K562 (cell line): Measurements from ENCODE around the gene GABARAP. TPM values are rescaled to one million over a fixed set of nuclear protein-coding genes. Genes with fewer than 3 reads are reported as not detected.

Experiments
- CBX2 ChIP-seq: fragments of 200-600 bp; sonication (generic); IDR thresholded peaks from one replicate; pipeline ENCODE4 v1.6.1; 2012; ENCODE audit warnings: mild to moderate bottlenecking, low read length, inconsistent platforms; ENCODE audit not compliant: insufficient read depth, poor library complexity, severe bottlenecking
- CEBPG ChIP-seq, 3 experiments: fragments of 200-800 bp in 1 of 3; sonication (Bioruptor generic) in 1 of 3; sonication (generic) in 1 of 3; formaldehyde crosslinking in 1 of 3; IDR thresholded peaks in 2 of 3; conservative IDR thresholded peaks in 1 of 3; 2 replicates each; pipeline versions ENCODE4 v1.6.1 to v1.8.0; 2016 to 2022; ENCODE audit warnings: missing compliant biosample characterization in 2 of 3, missing genetic modification characterization in 2 of 3, mild to moderate bottlenecking in 1 of 3, missing genetic modification reagents in 1 of 3
- CTCFL ChIP-seq: IDR thresholded peaks from 2 replicates; pipeline ENCODE4 v1.6.1; 2011; ENCODE audit warnings: borderline replicate concordance, low read depth, mild to moderate bottlenecking, moderate library complexity, low read length; ENCODE audit not compliant: insufficient read depth, poor library complexity, severe bottlenecking
- ELK1 ChIP-seq: sonication (generic); formaldehyde crosslinking; IDR thresholded peaks from 2 replicates; pipeline ENCODE4 v1.8.1; 2022; ENCODE audit warnings: missing genetic modification reagents
- HDAC2 ChIP-seq: fragments of 450-650 bp; IDR thresholded peaks from 2 replicates; pipeline ENCODE4 v1.6.1; 2016; ENCODE audit warnings: mild to moderate bottlenecking
- HNRNPL ChIP-seq: fragments of 200-400 bp; formaldehyde crosslinking; IDR thresholded peaks from 2 replicates; pipeline ENCODE4 v1.6.1; 2017; ENCODE audit warnings: low read depth, mild to moderate bottlenecking, low read length
- KLF6 ChIP-seq: fragments of 250-450 bp; sonication (Bioruptor Pico); IDR thresholded peaks from 2 replicates; pipeline ENCODE4 v1.4.0; 2020; ENCODE audit warnings: mild to moderate bottlenecking, moderate library complexity, borderline replicate concordance
- MEF2D ChIP-seq: conservative IDR thresholded peaks from 2 replicates; pipeline ENCODE4 v1.6.1; 2016; ENCODE audit warnings: low read depth, missing genetic modification characterization, missing compliant biosample characterization
- NELFE ChIP-seq: IDR thresholded peaks from 2 replicates; pipeline ENCODE4 v1.6.1; 2011; ENCODE audit warnings: mild to moderate bottlenecking; ENCODE audit not compliant: insufficient read depth, insufficient read length
- PHF20 ChIP-seq: fragments of 450-650 bp; IDR thresholded peaks from 2 replicates; pipeline ENCODE4 v1.6.1; 2018; ENCODE audit not compliant: partially characterized antibody
- RB1 ChIP-seq: fragments of 450-650 bp; IDR thresholded peaks from 2 replicates; pipeline ENCODE4 v1.6.1; 2017; ENCODE audit warnings: low read depth, mild to moderate bottlenecking
- ZFP30 ChIP-seq: fragments of 250-450 bp; sonication (Bioruptor Pico); IDR thresholded peaks from 2 replicates; pipeline ENCODE4 v1.8.0; 2022; ENCODE audit warnings: moderate library complexity, mild to moderate bottlenecking, inconsistent platforms, borderline replicate concordance
- ZNF408 ChIP-seq: fragments of 250-450 bp; sonication (Bioruptor Pico); IDR thresholded peaks from 2 replicates; pipeline ENCODE4 v1.4.0; 2020; ENCODE audit warnings: low read depth, mild to moderate bottlenecking, moderate library complexity
- polyA plus RNA-seq, 8 experiments: library from polyadenylated mRNA; depleted of rRNA in 4 of 8; stranded (reverse) in 5 of 8; unstranded in 3 of 8; fragments of >200 nt; fragmentation: Nextera tagmentation in 2 of 8; fragmentation: Illumina TruSeq in 1 of 8; extraction: Ambion mirVana in 2 of 8; extraction: Trizol in 1 of 8; gene quantifications; 2 replicates each; pipeline versions ENCODE4 v1.2.1 to v1.2.3, GENCODE V29; 2011 to 2014; ENCODE audit warnings: inconsistent platforms in 1 of 8, missing spikeins in 1 of 8
- total RNA-seq, 7 experiments: library from RNA; depleted of rRNA in 6 of 7; stranded (reverse); fragments of >200 nt in 6 of 7; fragmentation: Illumina TruSeq in 2 of 7; extraction: Trizol in 2 of 7; gene quantifications; 2 replicates each; pipeline versions ENCODE4 v1.2.1 to v1.2.3, GENCODE V29; 2011 to 2021; ENCODE audit warnings: low replicate concordance in 1 of 7
- TF ChIP-seq, protein P1 (sequence below): fragments of 450-650 bp; IDR thresholded peaks from 2 replicates; pipeline ENCODE4 v1.6.1; 2016; ENCODE audit warnings: mild to moderate bottlenecking
- TF ChIP-seq, protein P2 (sequence below): fragments of 200-800 bp; sonication (Bioruptor generic); IDR thresholded peaks from 2 replicates; pipeline ENCODE4 v1.6.1; 2017; ENCODE audit warnings: missing genetic modification characterization, missing compliant biosample characterization

The GABARAP gene
- total and polyA plus RNA-seq, 9 of the 15 experiments (the other 6 are each of a cell fraction or from before 2014, with no cell fraction given): 47.5 to 373 (median 152) TPM

- TF ChIP-seq RB1 (0 out of 2 replicates have a peak, but pooled peaks have one; percentile 22), HDAC2 (no peak), CTCFL (no peak), NELFE (no peak), ZFP30 (no peak), ZNF408 (CRISPR knock-in tag) (no peak), MEF2D (no peak), KLF6 (CRISPR knock-in tag) (no peak), ELK1 (CRISPR knock-in tag) (no peak), CEBPG (CRISPR knock-in tag; IDR thresholded peaks at IDR 0.05) (no peak), CEBPG (tag; conservative IDR thresholded peaks at IDR 0.05 in 1 of 2, IDR thresholded peaks at IDR 0.05 in 1 of 2) (no peak), HNRNPL (peak; percentile 80; the same call in 1 of the 2 replicates), CBX2 (no peak), PHF20 (no peak)
- TF ChIP-seq, protein P1, sequence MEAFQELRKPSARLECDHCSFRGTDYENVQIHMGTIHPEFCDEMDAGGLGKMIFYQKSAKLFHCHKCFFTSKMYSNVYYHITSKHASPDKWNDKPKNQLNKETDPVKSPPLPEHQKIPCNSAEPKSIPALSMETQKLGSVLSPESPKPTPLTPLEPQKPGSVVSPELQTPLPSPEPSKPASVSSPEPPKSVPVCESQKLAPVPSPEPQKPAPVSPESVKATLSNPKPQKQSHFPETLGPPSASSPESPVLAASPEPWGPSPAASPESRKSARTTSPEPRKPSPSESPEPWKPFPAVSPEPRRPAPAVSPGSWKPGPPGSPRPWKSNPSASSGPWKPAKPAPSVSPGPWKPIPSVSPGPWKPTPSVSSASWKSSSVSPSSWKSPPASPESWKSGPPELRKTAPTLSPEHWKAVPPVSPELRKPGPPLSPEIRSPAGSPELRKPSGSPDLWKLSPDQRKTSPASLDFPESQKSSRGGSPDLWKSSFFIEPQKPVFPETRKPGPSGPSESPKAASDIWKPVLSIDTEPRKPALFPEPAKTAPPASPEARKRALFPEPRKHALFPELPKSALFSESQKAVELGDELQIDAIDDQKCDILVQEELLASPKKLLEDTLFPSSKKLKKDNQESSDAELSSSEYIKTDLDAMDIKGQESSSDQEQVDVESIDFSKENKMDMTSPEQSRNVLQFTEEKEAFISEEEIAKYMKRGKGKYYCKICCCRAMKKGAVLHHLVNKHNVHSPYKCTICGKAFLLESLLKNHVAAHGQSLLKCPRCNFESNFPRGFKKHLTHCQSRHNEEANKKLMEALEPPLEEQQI: no peak
- TF ChIP-seq, protein P2, sequence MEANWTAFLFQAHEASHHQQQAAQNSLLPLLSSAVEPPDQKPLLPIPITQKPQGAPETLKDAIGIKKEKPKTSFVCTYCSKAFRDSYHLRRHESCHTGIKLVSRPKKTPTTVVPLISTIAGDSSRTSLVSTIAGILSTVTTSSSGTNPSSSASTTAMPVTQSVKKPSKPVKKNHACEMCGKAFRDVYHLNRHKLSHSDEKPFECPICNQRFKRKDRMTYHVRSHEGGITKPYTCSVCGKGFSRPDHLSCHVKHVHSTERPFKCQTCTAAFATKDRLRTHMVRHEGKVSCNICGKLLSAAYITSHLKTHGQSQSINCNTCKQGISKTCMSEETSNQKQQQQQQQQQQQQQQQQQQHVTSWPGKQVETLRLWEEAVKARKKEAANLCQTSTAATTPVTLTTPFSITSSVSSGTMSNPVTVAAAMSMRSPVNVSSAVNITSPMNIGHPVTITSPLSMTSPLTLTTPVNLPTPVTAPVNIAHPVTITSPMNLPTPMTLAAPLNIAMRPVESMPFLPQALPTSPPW (CRISPR knock-in tag): peak; percentile 90
Observed at GRCh38 chr17:7241783-7242716, at the start of gene GABARAP (continued).
